Transverse colon (tissue), 4 donors: Measurements from ENCODE around the gene ZBTB9. TPM values are rescaled to one million over a fixed set of nuclear protein-coding genes. Genes with fewer than 3 reads are reported as not detected.

Experiments used
- DNase-seq: peaks from one replicate; pipeline ENCODE4 v3.0.0-alpha.2; 2019
- H3K27ac ChIP-seq, 4 donors: fragments of 200-600 bp; sonication (generic); 2 replicates each; pipeline ENCODE4 v1.5.1; 2016 to 2018; ENCODE audit warnings: inconsistent platforms in 4 of 4
- H3K27me3 ChIP-seq: fragments of 200-600 bp; sonication (generic); 2 replicates; pipeline ENCODE4 v1.5.1; 2017; ENCODE audit warnings: inconsistent platforms
- H3K36me3 ChIP-seq, 4 donors: fragments of 200-600 bp; sonication (generic); 2 replicates each; pipeline ENCODE4 v1.5.1; 2017 to 2019; ENCODE audit warnings: inconsistent platforms in 4 of 4
- H3K4me1 ChIP-seq, 4 donors: fragments of 200-600 bp; sonication (generic); 2 replicates each; pipeline ENCODE4 v1.5.1; 2017 to 2020; ENCODE audit warnings: inconsistent platforms in 4 of 4
- H3K4me3 ChIP-seq, 4 donors: fragments of 200-600 bp; sonication (generic); 1 replicate in 1 of 4; 2 replicates in 3 of 4; pipeline versions ENCODE4 v1.5.1 to v1.6.1; 2017 to 2019; ENCODE audit warnings: inconsistent platforms in 4 of 4
- H3K9me3 ChIP-seq, 2 donors: fragments of 200-600 bp; sonication (generic); 2 replicates each; pipeline ENCODE4 v1.5.1; 2017 to 2019; ENCODE audit warnings: inconsistent platforms in 2 of 2
- EP300 ChIP-seq: sonication (generic); formaldehyde crosslinking; IDR thresholded peaks from one replicate; pipeline ENCODE4 v1.6.1; 2017; ENCODE audit warnings: antibody characterized with exemption, low read depth
- POLR2A ChIP-seq: fragments of 450-650 bp; IDR thresholded peaks from one replicate; pipeline ENCODE4 v1.6.1; 2016; ENCODE audit warnings: antibody characterized with exemption, mild to moderate bottlenecking, moderate library complexity
- POLR2AphosphoS5 ChIP-seq, 3 donors: sonication (generic); formaldehyde crosslinking; IDR thresholded peaks; one replicate each; pipeline ENCODE4 v1.6.1; 2016; ENCODE audit warnings: antibody characterized with exemption in 3 of 3
- WGBS, 2 donors: methylation state at CpG; one replicate each; pipeline ENCODE4 v1.1.5; 2018; ENCODE audit warnings: low coverage in 1 of 2; 5-methylcytosine and 5-hydroxymethylcytosine counted together
- in situ Hi-C, 4 donors: fragments of 200-750 bp; cut with MboI; loops; one replicate each; pipeline versions ENCODE4 v1.15.0 to v1.15.1; 2017; ENCODE audit warnings: low sequenced_read_pairs in 3 of 4, low pct_ligation_motif_present in 1 of 4, low pct_unique_long_range_greater_than_20kb in 1 of 4
- intact Hi-C: fragments of 100-400 bp; cut with DNase I; formaldehyde crosslinking; loops from one replicate; pipeline ENCODE4 v1.15.1; 2023; ENCODE audit warnings: low total_unique reads
- small RNA-seq, 4 donors: library from RNA; depleted of rRNA; stranded (forward); fragments of <200 nt; gene quantifications; one replicate each; pipeline ENCODE3, GENCODE V24; 2016
- total RNA-seq, 4 donors: library from RNA; depleted of rRNA; stranded (reverse); fragments of >200 nt; gene quantifications; one replicate each; pipeline ENCODE4 v1.1.0, GENCODE V29; 2016
- TF ChIP-seq, protein P1 (sequence below), 5 experiments: fragments of 200-600 bp in 3 of 5; fragments of 450-650 bp in 2 of 5; sonication (generic) in 3 of 5; IDR thresholded peaks; 1 replicate in 2 of 5; 2 replicates in 3 of 5; pipeline ENCODE4 v1.5.1; 2016 to 2017; ENCODE audit warnings: antibody characterized with exemption in 5 of 5, inconsistent platforms in 3 of 5, mild to moderate bottlenecking in 2 of 5, moderate library complexity in 1 of 5

Gene ZBTB9
- total RNA-seq, 4 donors from 2014 or later, result 2.2 to 3.2 TPM; not detected in 2

DNA sequence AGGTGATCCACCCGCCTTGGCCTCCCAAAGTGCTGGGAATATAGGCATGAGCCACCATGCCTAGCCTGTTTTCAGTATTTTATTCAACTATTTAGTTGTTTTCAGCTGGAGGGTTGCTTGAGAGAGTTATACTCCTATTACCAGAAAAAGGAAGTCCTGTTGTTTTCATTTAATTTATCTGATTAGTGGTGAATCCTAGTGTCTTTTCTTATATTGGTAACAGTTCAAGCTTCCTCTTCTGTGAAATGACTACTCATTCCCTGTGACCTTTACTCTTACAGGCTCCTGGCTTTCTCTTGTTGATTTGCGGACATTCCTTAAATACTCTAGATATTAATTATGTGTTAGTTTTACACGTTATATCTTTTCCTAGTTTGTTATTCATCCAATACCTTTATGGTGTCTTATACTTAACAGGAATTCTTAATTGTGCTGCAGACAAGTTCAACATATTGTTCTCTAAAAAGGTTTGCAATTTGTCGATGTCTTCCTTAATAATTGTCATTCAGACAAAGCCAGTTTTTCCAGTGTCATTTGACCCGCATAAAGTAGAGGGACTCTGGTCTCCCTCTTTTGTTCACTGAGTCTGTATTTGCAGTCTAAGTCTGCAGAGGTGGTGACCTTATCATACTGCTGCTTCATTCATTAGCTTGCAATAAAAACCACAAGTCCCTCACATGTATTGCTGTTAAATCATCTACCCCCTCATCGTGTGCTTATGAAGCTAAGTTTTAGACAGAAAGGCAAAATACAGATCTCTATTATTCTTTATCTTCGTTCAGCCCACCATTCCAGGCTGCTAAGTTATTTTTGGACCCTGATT lies 51.4 kb downstream of the ZBTB9 start:
- Histone ChIP-seq H3K27ac (no peak overlapping the region), H3K36me3 (no peaks in the 10 kb centered on the region), H3K4me1 (no peaks in the 10 kb centered on the region), H3K27me3 (no peaks in the 10 kb centered on the region), H3K4me3 (no peak overlapping the region), H3K9me3 (no peaks in the 10 kb centered on the region)
- no peak for DNase-seq
- 55 to 63% methylated on average over 6 to 7 of the region's 7 CpGs for WGBS, 2 donors
- in situ Hi-C loops, result no loop called here
- TF ChIP-seq, protein P1, sequence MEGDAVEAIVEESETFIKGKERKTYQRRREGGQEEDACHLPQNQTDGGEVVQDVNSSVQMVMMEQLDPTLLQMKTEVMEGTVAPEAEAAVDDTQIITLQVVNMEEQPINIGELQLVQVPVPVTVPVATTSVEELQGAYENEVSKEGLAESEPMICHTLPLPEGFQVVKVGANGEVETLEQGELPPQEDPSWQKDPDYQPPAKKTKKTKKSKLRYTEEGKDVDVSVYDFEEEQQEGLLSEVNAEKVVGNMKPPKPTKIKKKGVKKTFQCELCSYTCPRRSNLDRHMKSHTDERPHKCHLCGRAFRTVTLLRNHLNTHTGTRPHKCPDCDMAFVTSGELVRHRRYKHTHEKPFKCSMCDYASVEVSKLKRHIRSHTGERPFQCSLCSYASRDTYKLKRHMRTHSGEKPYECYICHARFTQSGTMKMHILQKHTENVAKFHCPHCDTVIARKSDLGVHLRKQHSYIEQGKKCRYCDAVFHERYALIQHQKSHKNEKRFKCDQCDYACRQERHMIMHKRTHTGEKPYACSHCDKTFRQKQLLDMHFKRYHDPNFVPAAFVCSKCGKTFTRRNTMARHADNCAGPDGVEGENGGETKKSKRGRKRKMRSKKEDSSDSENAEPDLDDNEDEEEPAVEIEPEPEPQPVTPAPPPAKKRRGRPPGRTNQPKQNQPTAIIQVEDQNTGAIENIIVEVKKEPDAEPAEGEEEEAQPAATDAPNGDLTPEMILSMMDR (IDR thresholded peaks at IDR 0.05), result no peak
- TF ChIP-seq EP300 (no peak), POLR2AphosphoS5 (IDR thresholded peaks at IDR 0.05) (no peak), POLR2A (no peak)
- intact Hi-C loops, result no loop called here

Small RNA genes within 50 kb of the gene (small RNA-seq; reads per million reads assigned to genes)
- 0 reads per million in 4 donors for gene ZBTB9

Other genes starting within 250 kb of the ZBTB9 start
- 10 to 100 TPM; 34.3 to 65.7 (median 43.1) TPM for gene HSD17B8, start 249.9 kb upstream of the ZBTB9 start, total RNA-seq
- gene RING1, start 246.1 kb upstream of the ZBTB9 start, total RNA-seq, result 10 to 100 TPM; 10.8 to 29.9 (median 19.9) TPM
- 10 to 100 TPM; 52.4 to 93.3 (median 63.4) TPM for gene VPS52, start 182.7 kb upstream of the ZBTB9 start, total RNA-seq
- 1,000 to 10,000 TPM in 2 of 4 donors, 100 to 1,000 TPM in 2; 773 to 2,238 (median 1,359) TPM for gene RPS18, start 182.5 kb upstream of the ZBTB9 start, total RNA-seq
- gene B3GALT4, start 177.5 kb upstream of the ZBTB9 start, total RNA-seq, result 10 to 100 TPM; 39.4 to 49.0 (median 41.8) TPM
- gene WDR46, start 165.3 kb upstream of the ZBTB9 start, total RNA-seq, result 10 to 100 TPM; 25.0 to 87.2 (median 55.8) TPM
- gene PFDN6, start 165.0 kb upstream of the ZBTB9 start, total RNA-seq, result 10 to 100 TPM in 3 of 4 donors, not detected in 1; 23.6 to 39.8 (median 28.1) TPM
- 10 to 100 TPM; 21.3 to 70.3 (median 25.8) TPM for gene RGL2, start 155.6 kb upstream of the ZBTB9 start, total RNA-seq
- gene TAPBP, start 140.5 kb upstream of the ZBTB9 start, total RNA-seq, result 100 to 1,000 TPM; 175 to 423 (median 217) TPM
- 10 to 100 TPM; 10.1 to 31.8 (median 17.2) TPM for gene ZBTB22, start 136.8 kb upstream of the ZBTB9 start, total RNA-seq
- gene DAXX, start 131.6 kb upstream of the ZBTB9 start, total RNA-seq, result 100 to 1,000 TPM in 1 of 4 donors, 10 to 100 TPM in 3; 40.7 to 302 (median 52.6) TPM
- 10 to 100 TPM in 1 of 4 donors, 1 to 10 TPM in 3; 2.6 to 51.5 (median 5.8) TPM for gene KIFC1, start 62.8 kb upstream of the ZBTB9 start, total RNA-seq
- 100 to 1,000 TPM in 1 of 4 donors, 10 to 100 TPM in 3; 47.8 to 110 (median 48.4) TPM for gene PHF1, start 43.6 kb upstream of the ZBTB9 start, total RNA-seq
- gene CUTA, start 36.5 kb upstream of the ZBTB9 start, total RNA-seq, result 100 to 1,000 TPM in 2 of 4 donors, 10 to 100 TPM in 2; 18.9 to 134 (median 91.3) TPM
- gene SYNGAP1, start 34.5 kb upstream of the ZBTB9 start, total RNA-seq, result 10 to 100 TPM in 2 of 4 donors, 1 to 10 TPM in 2; 4.9 to 37.2 (median 11.1) TPM
- 100 to 1,000 TPM in 1 of 4 donors, 10 to 100 TPM in 3; 52.2 to 134 (median 59.5) TPM for gene BAK1, start 125.7 kb downstream of the ZBTB9 start, total RNA-seq
- 100 to 1,000 TPM; 105 to 262 (median 124) TPM for gene ITPR3, start 166.7 kb downstream of the ZBTB9 start, total RNA-seq